Measurements from ENCODE around the gene OSBPL6.

DNA sequence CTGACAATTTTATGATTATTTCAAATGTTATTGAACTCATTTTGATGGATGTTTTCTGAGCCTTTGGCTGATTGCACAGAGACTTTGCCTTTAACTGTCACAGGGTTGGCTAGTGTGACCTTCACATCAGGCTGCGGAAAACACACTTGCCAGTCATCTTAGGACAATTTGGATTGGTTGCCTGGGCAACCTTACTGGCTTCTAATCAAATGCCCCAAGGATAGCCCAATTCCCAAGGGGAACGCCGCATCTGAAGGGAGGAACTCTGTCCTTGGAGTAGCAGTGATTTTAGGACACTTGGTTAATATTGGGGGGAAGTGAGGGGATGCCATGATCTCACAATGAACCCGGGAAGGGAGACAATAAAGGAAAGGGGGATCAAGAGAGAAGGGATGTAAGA lies 29.5 kb downstream of the OSBPL6 start:
- TF ChIP-seq, protein P1, sequence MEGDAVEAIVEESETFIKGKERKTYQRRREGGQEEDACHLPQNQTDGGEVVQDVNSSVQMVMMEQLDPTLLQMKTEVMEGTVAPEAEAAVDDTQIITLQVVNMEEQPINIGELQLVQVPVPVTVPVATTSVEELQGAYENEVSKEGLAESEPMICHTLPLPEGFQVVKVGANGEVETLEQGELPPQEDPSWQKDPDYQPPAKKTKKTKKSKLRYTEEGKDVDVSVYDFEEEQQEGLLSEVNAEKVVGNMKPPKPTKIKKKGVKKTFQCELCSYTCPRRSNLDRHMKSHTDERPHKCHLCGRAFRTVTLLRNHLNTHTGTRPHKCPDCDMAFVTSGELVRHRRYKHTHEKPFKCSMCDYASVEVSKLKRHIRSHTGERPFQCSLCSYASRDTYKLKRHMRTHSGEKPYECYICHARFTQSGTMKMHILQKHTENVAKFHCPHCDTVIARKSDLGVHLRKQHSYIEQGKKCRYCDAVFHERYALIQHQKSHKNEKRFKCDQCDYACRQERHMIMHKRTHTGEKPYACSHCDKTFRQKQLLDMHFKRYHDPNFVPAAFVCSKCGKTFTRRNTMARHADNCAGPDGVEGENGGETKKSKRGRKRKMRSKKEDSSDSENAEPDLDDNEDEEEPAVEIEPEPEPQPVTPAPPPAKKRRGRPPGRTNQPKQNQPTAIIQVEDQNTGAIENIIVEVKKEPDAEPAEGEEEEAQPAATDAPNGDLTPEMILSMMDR (IDR thresholded peaks at IDR 0.05), result no peak
- no peak for TF ChIP-seq POLR2AphosphoS5 (IDR thresholded peaks at IDR 0.05)
- no peak for TF ChIP-seq EP300 (IDR thresholded peaks at IDR 0.05)
- no peak for TF ChIP-seq POLR2A (IDR thresholded peaks at IDR 0.05)

All from sigmoid colon (tissue), 4 donors.